Renal pelvis (tissue), 4 donors: ENCODE results near the gene DYSF. TPM values are rescaled to one million over a fixed set of nuclear protein-coding genes. Genes with fewer than 3 reads are reported as not detected.
"Not testable (repeated sequence)": the region's sequence is repeated elsewhere in the genome, so short reads cannot be mapped to it uniquely, and the experiment has no call there.

ENCODE experiments used
- DNase-seq: peaks from one replicate; pipeline ENCODE4 v3.0.0-alpha.2; 2013
- polyA plus RNA-seq, 3 donors: library from polyadenylated mRNA; unstranded; fragments of 120-200 nt; gene quantifications; one replicate each; pipeline ENCODE4 v1.2.1, GENCODE V29; 2013; ENCODE audit not compliant: insufficient read length in 3 of 3

DYSF gene
- polyA plus RNA-seq, 3 donors: 15.3 to 21.3 (median 17.3) TPM

DNA sequence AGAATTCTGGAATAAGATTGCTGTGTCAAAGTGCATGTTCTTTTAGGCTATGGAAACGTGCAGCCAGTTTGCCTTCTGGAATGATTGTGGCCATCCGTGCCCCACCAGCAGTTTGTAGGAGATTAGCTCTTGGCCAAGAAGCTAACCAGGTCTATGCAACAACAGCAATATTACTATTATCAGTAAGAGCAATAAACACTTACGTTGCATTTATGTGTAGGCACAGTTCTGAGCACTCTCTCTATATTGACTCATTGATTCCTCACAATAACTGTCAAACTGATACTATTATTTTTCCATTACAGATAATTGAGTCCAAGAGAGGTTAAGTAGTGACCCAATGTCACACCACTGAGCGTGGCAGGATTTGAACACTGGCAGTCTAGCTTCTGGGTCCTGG, 186.4 kb downstream of the DYSF start:
- DNase-seq: no peak

- no peak for DNase-seq
Measured at GRCh38 chr2:71640489-71640888, 187.1 kb downstream of the DYSF start.

- DNase-seq: no peak
Measured at GRCh38 chr2:71643674-71644357, 190.5 kb downstream of the DYSF start.

DNA sequence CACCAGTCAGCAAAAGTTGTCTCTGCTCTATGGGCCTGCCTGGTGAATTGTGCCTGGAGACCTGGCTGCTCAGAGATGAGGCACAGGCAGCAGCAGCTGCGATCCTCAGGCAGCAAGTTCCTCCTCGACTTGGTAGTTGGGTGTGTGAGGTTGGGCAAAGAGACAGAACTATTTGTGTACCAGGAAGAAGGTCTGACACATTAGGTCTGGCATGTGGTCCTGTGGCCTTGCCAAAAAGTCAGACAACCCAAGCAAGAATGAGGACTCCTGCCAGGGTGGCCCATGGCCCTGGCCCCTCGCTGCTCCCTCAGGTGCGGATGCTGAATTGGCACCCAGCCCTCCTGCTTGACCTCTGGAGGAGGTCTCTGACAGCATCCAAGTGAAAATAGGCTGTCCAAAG, 192.7 kb downstream of the DYSF start:
- DNase-seq: no peak

GRCh38 chr2:71647356-71647755, 194.0 kb downstream of the DYSF start:
- DNase-seq: no peak

DNA sequence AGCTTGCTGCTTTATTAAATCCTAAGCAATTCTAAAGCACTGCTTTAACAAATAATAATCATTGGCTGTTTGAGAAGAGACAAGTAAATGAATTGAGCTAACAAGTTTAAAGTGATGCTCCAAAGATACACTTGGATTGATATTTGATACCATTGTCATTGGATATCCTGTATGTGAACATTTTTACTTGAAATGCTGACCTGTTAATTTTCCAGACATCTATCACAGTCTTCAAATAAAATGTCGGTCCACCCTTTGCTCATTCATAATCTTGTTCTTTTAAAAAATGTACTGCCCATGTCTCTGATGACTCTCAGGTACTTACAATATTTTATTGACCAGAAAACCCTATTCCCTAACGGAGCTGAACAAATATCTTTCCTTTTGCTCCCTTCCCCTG, 202.1 kb downstream of the DYSF start:
- no peak for DNase-seq

GRCh38 chr2:71658256-71658655, 204.9 kb downstream of the DYSF start:
- not testable (repeated sequence) for DNase-seq

DNA sequence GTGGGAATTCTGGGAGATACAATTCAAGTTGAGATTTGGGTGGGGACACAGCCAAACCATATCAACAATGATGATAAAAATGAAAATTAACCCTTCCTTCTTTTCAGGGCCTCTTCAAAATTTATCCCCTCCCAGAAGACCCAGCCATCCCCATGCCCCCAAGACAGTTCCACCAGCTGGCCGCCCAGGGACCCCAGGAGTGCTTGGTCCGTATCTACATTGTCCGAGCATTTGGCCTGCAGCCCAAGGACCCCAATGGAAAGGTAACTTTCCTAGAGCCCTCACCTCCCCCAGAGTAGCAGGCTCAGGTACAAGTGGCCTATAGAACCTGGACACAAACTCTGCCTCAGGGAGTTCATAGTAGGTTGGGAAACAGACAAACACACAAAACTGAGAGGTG, 205.4 kb downstream of the DYSF start:
- no peak for DNase-seq

DNA sequence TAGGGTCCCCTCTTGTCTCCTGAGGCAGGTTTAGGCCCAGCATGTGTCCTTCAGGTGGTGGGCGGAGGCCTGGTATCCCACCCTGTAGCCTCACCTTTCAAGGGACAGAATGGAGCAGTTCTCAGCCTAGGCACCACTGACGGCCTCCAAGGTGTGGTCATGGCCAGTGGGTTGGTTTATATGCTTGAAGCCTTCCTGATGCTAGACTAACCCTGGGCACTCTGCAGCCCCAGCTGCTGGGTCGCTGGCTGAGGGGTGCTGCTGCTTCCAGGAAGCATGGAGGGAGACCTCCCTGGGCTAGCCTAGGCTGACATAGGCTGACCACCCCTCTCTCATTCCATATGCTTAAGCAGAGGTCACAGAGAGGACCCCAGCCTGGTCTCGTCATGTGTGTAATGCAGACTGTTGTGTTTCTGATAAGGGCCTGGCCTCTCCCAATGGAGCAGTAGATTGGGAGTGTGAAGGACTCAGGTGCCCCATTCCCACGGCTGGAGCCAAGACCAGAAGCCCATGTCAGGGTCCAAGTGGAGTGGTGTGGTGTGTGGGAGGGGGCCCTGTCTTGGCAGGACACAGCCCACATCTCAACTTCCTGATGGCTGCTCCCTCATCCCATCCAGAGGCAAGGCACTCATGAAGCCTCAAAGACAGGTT, 206.6 kb downstream of the DYSF start:
- no peak for DNase-seq

DNA sequence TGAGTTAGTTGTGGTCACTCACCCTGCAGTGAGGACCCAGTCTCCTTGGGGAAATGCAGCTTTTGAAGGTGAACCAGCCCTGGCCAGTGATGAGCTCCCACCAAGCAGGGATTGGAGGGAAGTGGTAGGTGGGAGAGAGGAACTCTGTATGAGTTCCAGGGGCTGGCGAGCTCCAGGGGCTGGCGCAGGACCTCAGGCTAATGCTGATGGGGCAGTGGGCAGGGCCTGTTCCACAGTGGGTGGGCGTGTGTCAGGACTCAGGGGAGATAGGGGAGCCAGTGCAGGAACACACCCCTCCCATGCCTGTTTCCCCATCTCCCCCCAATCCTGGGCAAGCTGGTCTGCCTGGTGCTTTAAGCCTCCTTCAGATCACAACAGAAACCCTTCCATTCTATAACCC, 208.4 kb downstream of the DYSF start:
- DNase-seq: no peak

- no peak for DNase-seq
Measured at GRCh38 chr2:71662665-71663394, 209.5 kb downstream of the DYSF start.

- no peak for DNase-seq
Measured at GRCh38 chr2:71664161-71664560, 210.8 kb downstream of the DYSF start.

DNA sequence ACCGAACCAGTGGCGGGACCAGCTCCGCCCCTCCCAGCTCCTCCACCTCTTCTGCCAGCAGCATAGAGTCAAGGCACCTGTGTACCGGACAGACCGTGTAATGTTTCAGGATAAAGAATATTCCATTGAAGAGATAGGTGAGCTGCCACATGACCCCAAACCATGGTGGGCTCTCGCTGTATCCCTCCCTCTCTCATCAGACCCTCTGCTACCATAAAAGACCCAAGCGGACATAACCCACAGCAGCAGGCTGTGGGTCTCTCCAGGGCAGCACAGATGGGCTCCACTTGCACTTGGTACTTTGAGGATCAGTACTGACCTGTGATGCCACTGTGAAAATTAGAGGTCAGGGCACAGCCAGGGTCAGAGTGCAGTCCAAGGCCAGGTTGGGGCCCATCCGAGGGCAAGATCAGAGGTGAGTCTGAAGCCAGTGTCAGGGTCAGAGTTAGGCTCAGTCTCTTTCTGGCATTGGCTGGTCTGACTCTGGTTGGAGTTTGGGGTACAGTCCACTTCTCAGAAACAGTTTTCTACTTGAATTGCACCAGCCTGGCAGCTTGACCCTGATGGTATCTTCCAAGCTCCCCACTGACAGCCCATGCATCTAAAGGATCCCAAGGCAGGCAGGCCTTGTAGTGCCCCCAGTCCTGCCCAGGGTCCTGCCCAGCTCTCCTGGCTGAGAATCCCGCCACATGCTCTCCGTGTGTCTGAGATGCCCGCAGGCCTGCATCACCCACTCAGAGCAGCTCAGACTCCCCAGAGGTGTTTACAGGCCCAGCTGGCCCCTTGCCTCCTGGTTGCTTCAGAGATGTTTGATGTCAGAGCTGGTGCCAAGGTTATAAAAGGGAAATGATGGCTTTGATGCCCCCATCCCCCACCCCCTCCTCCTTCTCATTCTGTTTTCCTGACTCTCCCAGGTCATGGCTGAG, 212.1 kb downstream of the DYSF start:
- no peak for DNase-seq

DNA sequence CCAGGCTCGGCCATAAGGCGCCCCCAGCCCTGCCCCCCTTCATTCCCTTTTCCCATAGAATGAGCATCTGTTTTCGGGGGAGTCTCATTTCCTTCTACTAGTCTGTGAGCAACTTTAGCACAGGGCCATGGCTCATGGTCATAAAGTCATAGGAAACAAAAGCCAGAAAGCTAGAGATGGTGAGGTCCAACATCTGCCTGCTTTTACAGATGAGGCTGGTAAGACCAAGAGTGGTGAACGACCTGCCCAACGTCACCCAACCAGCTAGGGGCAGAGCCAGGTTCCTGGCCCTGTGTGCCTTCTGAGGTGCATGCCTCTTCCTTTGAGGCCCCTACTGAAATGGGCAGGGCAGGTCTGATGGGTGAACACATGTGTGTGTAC, 212.7 kb downstream of the DYSF start:
- no peak for DNase-seq

DNA sequence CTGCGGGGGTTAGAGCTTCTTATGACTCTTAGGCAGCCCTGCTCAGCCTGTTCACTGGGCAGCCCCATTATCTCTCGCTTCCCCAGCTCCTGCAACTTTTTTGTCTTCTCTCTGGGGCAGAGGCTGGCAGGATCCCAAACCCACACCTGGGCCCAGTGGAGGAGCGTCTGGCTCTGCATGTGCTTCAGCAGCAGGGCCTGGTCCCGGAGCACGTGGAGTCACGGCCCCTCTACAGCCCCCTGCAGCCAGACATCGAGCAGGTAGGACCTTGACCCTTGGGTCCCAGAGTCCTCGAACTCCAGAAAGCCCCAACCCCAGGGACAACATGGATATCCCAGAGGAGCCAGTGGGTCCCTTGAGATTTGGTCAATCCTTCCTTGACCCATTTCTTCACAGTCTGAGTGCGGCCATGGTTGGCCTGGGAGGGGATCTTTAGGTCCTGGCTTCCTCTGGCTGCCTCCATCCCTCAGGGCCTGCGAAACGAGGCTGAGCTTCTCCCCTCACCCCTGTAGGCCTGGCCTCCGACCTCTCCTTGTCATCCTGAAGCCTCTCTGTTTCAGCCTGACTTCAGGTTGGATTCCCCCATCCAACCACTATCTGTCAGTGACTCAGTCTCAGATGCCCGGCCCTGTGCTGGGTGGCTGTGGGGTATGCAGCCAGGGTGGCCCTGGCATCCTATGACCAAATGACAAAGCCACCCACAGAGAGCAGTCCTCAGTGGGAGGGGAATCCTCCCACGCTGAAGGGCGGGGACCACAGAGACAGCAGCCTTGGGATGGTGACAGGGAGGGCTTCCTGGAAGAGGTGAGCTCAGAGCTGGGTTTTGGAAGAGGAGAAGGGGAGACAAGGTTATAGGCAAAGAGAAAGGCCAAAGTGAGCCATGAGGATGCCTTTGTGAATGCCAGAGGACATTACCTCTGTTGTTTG, 214.2 kb downstream of the DYSF start:
- DNase-seq: no peak

DNA sequence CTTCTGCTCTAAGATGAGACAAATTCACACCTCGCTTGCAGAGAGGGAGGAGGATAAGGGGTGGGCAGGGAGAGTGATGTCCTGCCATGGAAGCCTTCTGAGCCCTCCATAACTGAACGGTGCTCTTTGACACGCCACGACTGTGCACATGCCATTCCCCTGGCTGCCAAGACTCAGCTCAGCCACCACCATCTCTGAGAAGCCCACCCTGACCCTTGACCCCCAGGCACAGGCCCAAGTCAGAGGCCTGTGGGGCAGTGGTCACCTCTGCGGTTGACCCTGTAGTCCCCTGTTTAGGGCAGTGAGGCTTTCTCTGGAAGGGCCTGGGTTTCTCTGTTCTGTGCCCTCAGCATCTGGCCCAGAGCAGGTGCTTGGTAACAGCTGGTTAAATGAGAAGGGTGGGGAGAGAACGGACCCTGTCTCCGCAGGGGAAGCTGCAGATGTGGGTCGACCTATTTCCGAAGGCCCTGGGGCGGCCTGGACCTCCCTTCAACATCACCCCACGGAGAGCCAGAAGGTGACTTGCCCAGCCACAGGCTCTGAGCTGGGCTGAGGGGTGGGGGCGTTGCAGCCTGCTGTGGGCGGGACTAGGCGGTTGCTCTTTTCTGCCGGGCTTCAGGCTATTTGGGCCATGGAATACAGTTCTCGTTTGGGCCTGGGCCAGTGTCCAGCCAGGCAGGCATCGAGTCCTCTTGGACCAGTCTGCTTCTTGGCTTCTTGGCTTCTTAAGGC, 215.1 kb downstream of the DYSF start:
- no peak for DNase-seq

DNA sequence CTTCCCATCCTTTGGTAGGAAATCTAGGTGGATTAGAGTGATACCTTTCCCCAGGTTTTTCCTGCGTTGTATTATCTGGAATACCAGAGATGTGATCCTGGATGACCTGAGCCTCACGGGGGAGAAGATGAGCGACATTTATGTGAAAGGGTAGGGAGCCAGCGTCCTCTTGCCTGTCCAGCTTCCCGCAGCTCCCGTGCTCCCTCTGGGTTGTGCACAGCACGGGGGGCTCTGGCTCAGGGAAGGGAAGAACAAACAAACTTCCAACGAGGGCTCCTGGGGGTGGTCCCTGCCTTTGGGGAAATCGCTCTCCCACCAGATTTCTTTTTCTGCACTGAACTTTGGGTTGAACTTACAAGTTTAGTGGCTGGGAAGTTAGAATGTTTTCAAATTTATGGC, 215.7 kb downstream of the DYSF start:
- DNase-seq: no peak

DNA sequence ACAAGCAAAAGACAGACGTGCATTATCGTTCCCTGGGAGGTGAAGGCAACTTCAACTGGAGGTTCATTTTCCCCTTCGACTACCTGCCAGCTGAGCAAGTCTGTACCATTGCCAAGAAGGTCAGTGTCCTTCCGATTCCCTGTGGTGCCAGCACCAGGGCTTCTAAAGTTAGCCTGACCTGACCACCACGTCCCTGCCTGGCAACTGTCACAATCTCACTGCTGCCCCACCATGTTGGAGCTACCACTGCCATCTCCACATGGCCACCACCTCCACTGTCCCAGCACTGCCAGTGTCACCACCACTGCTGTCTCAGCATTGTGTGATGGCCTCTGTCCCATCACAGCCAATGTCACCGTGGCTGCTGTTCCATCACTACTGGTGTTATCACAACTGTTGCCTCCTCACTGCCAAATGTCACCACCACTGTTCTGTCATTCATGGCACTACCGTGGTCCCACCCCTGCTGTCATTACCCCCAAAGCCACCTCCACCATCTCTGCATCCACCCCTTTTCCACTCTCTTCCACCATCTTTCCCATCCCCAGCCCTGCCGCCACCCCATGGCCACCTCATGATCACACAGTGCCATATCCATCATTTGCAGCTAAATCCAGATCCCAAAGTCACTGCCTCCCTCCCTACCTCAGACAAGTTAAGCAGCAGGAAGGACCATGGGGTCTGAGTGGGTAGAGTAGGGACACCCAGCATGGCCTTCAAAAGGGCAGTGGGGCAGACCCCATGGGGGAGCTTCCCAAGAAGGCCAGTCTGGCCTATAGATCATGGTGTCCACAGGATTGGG, 216.5 kb downstream of the DYSF start:
- no peak for DNase-seq

GRCh38 chr2:71670430-71670795, 217.1 kb downstream of the DYSF start:
- no peak for DNase-seq
